ENCODE measurements around the gene CHST8. TPM values are rescaled to one million over a fixed set of nuclear protein-coding genes. Genes with fewer than 3 reads are reported as not detected.

CHST8 gene
- total and polyA plus RNA-seq, 2 of the 13 experiments (the other 11 are each of a cell fraction or from before 2014, with no cell fraction given) = not detected

DNA sequence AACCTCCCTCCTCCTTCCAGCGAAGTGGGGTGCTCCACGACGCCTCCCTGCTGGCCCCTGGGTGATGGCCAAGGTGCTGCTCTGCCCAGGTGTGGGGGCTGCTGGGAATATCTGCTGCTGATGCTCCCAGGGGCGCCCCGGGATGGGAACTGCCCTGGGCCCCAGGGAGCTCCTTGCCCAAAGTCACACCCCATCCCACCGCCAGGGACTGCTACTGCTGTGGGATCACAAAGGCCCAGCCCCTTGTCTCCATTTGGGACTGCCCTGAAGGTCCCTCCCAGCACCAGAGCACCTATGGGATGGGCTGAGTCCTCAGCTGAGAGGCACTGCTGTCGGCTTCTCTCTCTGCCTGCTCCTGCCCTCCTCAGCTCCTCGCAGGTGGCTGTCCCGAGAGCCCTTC lies 19.0 kb downstream of the CHST8 start:
- FAIRE-seq (no peak), ATAC-seq (no peak; the same call in 2 of the 3 replicates), DNase-seq (ENCODE audit: low spot score) (no peak)
- no peak overlapping the region for H2AFZ ChIP-seq (ENCODE audit: low read length)
- CTCF ChIA-PET (ENCODE audit: low intra/inter-chr PET ratio, low total read pairs) = no interaction called here
- no TSS peak for BruUV-seq (replicated peaks)
- no peaks in the 10 kb centered on the region for H3K36me3 ChIP-seq (replicated peaks in 1 of 2; ENCODE audit: control insufficient read depth in 1 of 2, insufficient read depth in 2 of 2, low read length in 2 of 2)
- WGBS (ENCODE audit: low lambda C conversion rate) = 0% methylated on average over 1 of the region's 9 CpGs
- no peaks in the 10 kb centered on the region for H3K9me3 ChIP-seq (ENCODE audit: low read length)
- peaks cover 1 to 11% of the 10 kb centered on the region in 2 experiments; a peak in 1 of 5 replicates for H3K27me3 ChIP-seq (ENCODE audit: control insufficient read depth in 1 of 2, insufficient read depth in 2 of 2, low read length in 2 of 2)
- in situ Hi-C loops (cut with HindIII; ENCODE audit: extremely low pct_ligation_motif_present, low pct_unique_long_range_greater_than_20kb) = no loop called here
- no peak for TF ChIP-seq MZF1 (CRISPR knock-in tag; IDR thresholded peaks at IDR 0.05; ENCODE audit: borderline replicate concordance)
- TF ChIP-seq, protein P1, sequence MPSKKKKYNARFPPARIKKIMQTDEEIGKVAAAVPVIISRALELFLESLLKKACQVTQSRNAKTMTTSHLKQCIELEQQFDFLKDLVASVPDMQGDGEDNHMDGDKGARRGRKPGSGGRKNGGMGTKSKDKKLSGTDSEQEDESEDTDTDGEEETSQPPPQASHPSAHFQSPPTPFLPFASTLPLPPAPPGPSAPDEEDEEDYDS (CRISPR knock-in tag; IDR thresholded peaks at IDR 0.05) = no peak
- TF ChIP-seq ZNF460 (CRISPR knock-in tag; IDR thresholded peaks at IDR 0.05; ENCODE audit: borderline replicate concordance) = no peak
- no peak for TF ChIP-seq ISX (CRISPR knock-in tag; conservative IDR thresholded peaks at IDR 0.05)
- H3K4me1 ChIP-seq (ENCODE audit: insufficient read depth, low read length) = no peaks in the 10 kb centered on the region
- POLR2A ChIA-PET = no interaction called here
- no peak overlapping the region for H3K4me2 ChIP-seq (ENCODE audit: low read depth, low read length)
- intact Hi-C loops (cut with micrococcal nuclease; ENCODE audit: unreplicated experiment) = no loop called here
- H3K27ac ChIP-seq (ENCODE audit: extremely low read length, insufficient read depth, low read length) = no peak overlapping the region
- no peaks in the 10 kb centered on the region for H4K20me1 ChIP-seq (ENCODE audit: insufficient read depth, low read length)
- no peak overlapping the region for H3K4me3 ChIP-seq (replicated peaks in 1 of 3; ENCODE audit: insufficient read depth in 1 of 3, low read depth in 2 of 3, low read length in 3 of 3)
- no peak overlapping the region for H3K9ac ChIP-seq (ENCODE audit: insufficient read depth, low read depth, low read length)
- H3K79me2 ChIP-seq (ENCODE audit: insufficient read depth, low read length) = no peaks in the 10 kb centered on the region

DNA sequence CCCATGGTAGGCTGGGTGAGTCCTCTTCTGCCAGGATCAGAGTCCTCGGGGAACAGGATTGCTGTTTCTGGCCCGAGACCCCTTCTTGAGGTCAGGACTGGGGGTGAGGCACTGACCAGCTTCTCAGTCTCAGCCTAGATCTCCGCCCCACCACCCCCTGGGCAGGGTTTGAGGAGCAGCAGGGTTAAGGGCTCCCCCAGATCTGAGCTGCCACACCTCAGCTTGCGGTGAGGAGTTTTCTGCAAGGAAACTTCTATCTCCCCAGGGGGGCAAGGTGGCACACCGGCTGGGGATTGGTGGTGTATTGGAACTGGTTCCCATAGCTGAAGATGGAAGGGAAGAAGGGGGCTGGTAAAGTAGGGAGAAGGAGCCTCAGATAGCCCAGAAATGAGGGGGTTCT lies 19.5 kb downstream of the CHST8 start:
- WGBS (ENCODE audit: low lambda C conversion rate) = 23% methylated on average over 5 of the region's 5 CpGs
- FAIRE-seq = no peak
- no peak for ATAC-seq
- Histone ChIP-seq H3K9me3 (ENCODE audit: low read length) (no peaks in the 10 kb centered on the region), H3K27me3 (ENCODE audit: control insufficient read depth in 1 of 2, insufficient read depth in 2 of 2, low read length in 2 of 2) (peaks cover 1 to 11% of the 10 kb centered on the region in 2 experiments; a peak in 1 of 5 replicates), H3K27ac (ENCODE audit: extremely low read length, insufficient read depth, low read length) (no peak overlapping the region), H3K4me3 (replicated peaks in 1 of 3; ENCODE audit: insufficient read depth in 1 of 3, low read depth in 2 of 3, low read length in 3 of 3) (no peak overlapping the region), H3K79me2 (ENCODE audit: insufficient read depth, low read length) (no peaks in the 10 kb centered on the region), H3K36me3 (replicated peaks in 1 of 2; ENCODE audit: control insufficient read depth in 1 of 2, insufficient read depth in 2 of 2, low read length in 2 of 2) (no peaks in the 10 kb centered on the region), H4K20me1 (ENCODE audit: insufficient read depth, low read length) (no peaks in the 10 kb centered on the region), H2AFZ (ENCODE audit: low read length) (no peak overlapping the region), H3K9ac (ENCODE audit: insufficient read depth, low read depth, low read length) (no peak overlapping the region), H3K4me1 (ENCODE audit: insufficient read depth, low read length) (no peaks in the 10 kb centered on the region), H3K4me2 (ENCODE audit: low read depth, low read length) (no peak overlapping the region)
- no TSS peak for BruUV-seq (replicated peaks)
- intact Hi-C loops (cut with micrococcal nuclease; ENCODE audit: unreplicated experiment) = no loop called here
- CTCF ChIA-PET (ENCODE audit: low intra/inter-chr PET ratio, low total read pairs) = no interaction called here
- no peak for DNase-seq (ENCODE audit: low spot score)
- POLR2A ChIA-PET = no interaction called here
- no peak for TF ChIP-seq ZNF629 (CRISPR knock-in tag; conservative IDR thresholded peaks at IDR 0.05)
- TF ChIP-seq, protein P2, sequence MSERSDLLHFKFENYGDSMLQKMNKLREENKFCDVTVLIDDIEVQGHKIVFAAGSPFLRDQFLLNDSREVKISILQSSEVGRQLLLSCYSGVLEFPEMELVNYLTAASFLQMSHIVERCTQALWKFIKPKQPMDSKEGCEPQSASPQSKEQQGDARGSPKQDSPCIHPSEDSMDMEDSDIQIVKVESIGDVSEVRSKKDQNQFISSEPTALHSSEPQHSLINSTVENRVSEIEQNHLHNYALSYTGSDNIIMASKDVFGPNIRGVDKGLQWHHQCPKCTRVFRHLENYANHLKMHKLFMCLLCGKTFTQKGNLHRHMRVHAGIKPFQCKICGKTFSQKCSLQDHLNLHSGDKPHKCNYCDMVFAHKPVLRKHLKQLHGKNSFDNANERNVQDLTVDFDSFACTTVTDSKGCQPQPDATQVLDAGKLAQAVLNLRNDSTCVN (CRISPR knock-in tag; IDR thresholded peaks at IDR 0.05; ENCODE audit: borderline replicate concordance) = no peak
- TF ChIP-seq ZEB1 (IDR thresholded peaks at IDR 0.05; ENCODE audit: insufficient replicate concordance, low read depth) = no peak
- TF ChIP-seq SRY (CRISPR knock-in tag; IDR thresholded peaks at IDR 0.05) = no peak
- TF ChIP-seq AGO1 (IDR thresholded peaks at IDR 0.05; ENCODE audit: low read depth, low read length, poor library complexity, severe bottlenecking) = no peak
- TF ChIP-seq ARNT (IDR thresholded peaks at IDR 0.05) = no peak
- TF ChIP-seq RBM22 (optimal IDR thresholded peaks at IDR 0.05; ENCODE audit: low read length) = no peak
- no peak for TF ChIP-seq ZNF839 (CRISPR knock-in tag; IDR thresholded peaks at IDR 0.05; ENCODE audit: borderline replicate concordance)
- in situ Hi-C loops (cut with HindIII; ENCODE audit: extremely low pct_ligation_motif_present, low pct_unique_long_range_greater_than_20kb) = no loop called here

Measured in HepG2 (cell line).